ENCODE data around the gene GRID1. TPM values are rescaled to one million over a fixed set of nuclear protein-coding genes. Genes with fewer than 3 reads are reported as not detected.
A peak's percentile ranks its signal among the peaks of the same experiment; 100 is the strongest.

GRID1 gene
- total RNA-seq, 1 experiment from 2014 or later, result 5.6 TPM

DNA sequence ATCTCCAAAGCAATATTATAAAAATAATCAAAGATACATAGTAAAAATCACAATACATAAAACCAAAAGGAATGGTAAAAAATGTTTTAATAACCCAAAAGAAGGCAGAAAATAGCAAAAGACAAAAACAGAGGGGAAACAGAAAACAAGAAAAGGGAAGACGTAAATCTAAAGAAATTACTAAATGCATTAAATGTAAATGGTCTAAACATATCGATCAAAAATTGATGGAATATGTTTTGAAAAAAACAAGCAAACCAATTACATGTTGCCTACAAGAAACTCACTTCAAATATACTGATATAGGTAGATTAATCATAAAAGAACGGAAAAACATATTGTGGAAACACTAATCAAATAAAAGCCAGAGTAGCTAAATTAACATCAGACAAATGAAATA, 369.1 kb downstream of the GRID1 start:
- no peak for ATAC-seq
- no peaks in the 10 kb centered on the region for H3K9me2 ChIP-seq (ENCODE audit: insufficient read depth)
- no peaks in the 10 kb centered on the region for H3K36me3 ChIP-seq (ENCODE audit: control insufficient read depth in 1 of 2, insufficient read depth in 2 of 2, low read length in 2 of 2)
- no peak overlapping the region for H3K27ac ChIP-seq (ENCODE audit: low read depth, low read length)
- no peak overlapping the region for H3K9ac ChIP-seq (ENCODE audit: low read length)
- intact Hi-C loops (cut with micrococcal nuclease), result loop anchor here (2.0 kb wide), 1 partner anchor 141 kb away; no protein-coding TSS in a partner anchor
- ChIA-PET RAD21 (ENCODE audit: low non-redundant PET in 1 of 2, low total read pairs in 2 of 2, uncharacterized antibody in 2 of 2, unreplicated experiment in 2 of 2) (no interaction called here), POLR2A (no interaction called here), CTCF (no interaction called here)
- no peaks in the 10 kb centered on the region for H3K9me3 ChIP-seq (ENCODE audit: control insufficient read depth in 1 of 2, insufficient read depth in 1 of 2, low read depth in 1 of 2, low read length in 2 of 2)
- no peaks in the 10 kb centered on the region for H3K4me1 ChIP-seq (ENCODE audit: control insufficient read depth in 1 of 2, insufficient read depth in 2 of 2, low read length in 2 of 2)
- H4K20me1 ChIP-seq (ENCODE audit: insufficient read depth), result no peaks in the 10 kb centered on the region
- TF ChIP-seq, protein P1, sequence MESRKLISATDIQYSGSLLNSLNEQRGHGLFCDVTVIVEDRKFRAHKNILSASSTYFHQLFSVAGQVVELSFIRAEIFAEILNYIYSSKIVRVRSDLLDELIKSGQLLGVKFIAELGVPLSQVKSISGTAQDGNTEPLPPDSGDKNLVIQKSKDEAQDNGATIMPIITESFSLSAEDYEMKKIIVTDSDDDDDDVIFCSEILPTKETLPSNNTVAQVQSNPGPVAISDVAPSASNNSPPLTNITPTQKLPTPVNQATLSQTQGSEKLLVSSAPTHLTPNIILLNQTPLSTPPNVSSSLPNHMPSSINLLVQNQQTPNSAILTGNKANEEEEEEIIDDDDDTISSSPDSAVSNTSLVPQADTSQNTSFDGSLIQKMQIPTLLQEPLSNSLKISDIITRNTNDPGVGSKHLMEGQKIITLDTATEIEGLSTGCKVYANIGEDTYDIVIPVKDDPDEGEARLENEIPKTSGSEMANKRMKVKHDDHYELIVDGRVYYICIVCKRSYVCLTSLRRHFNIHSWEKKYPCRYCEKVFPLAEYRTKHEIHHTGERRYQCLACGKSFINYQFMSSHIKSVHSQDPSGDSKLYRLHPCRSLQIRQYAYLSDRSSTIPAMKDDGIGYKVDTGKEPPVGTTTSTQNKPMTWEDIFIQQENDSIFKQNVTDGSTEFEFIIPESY (IDR thresholded peaks at IDR 0.05; ENCODE audit: extremely low read depth, insufficient replicate concordance, low read length), result no peak
- no peak for TF ChIP-seq ELF1 (IDR thresholded peaks at IDR 0.05; ENCODE audit: borderline replicate concordance, low read depth)
- TF ChIP-seq MAX (IDR thresholded peaks at IDR 0.05), result no peak
- TF ChIP-seq SRF (IDR thresholded peaks at IDR 0.05; ENCODE audit: low read depth), result no peak
- H2AFZ ChIP-seq (ENCODE audit: low read depth, low read length, poor library complexity, severe bottlenecking), result no peak overlapping the region
- no peaks in the 10 kb centered on the region for H3K79me2 ChIP-seq (ENCODE audit: insufficient read depth, low read length)
- peaks cover 3% of the 10 kb centered on the region; the same call in 1 of the 2 replicates for H3K27me3 ChIP-seq (ENCODE audit: insufficient read depth, low read length)
- BruUV-seq (replicated peaks), result no TSS peak
- DNase-seq (ENCODE audit: low read depth, low spot score), result no peak
- no peak overlapping the region for H3K4me3 ChIP-seq (replicated peaks in 1 of 2; ENCODE audit: low read depth in 1 of 2, low read length in 2 of 2)
- H3K4me2 ChIP-seq (ENCODE audit: low read length), result no peak overlapping the region

DNA sequence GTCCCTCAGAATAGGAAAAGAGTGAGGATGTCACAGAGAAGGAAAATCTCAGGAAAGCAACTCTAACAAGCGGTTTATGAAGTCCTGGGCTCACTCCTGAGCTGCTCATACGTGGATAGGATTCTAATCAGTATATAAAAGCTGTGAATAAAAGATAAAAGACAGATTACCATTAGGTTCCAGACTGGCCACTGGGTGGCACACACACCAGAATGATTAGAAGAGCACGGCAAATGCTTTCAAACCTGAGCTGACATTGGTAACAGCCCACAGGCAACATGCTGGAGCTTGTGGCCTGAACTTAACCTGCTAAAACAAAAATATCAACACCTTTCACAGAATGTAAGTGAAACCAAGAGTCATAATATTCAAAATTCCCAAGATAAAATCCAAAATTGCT, 370.8 kb downstream of the GRID1 start:
- DNase-seq (ENCODE audit: low read depth, low spot score), result peak; percentile 29

More for the DNA sequence above, 370.8 kb downstream of the GRID1 start:
- H2AFZ ChIP-seq (ENCODE audit: low read depth, low read length, poor library complexity, severe bottlenecking), result no peak overlapping the region
- POLR2A ChIA-PET, result no interaction called here
- no peaks in the 10 kb centered on the region for H3K4me1 ChIP-seq (ENCODE audit: control insufficient read depth in 1 of 2, insufficient read depth in 2 of 2, low read length in 2 of 2)
- intact Hi-C loops (cut with micrococcal nuclease), result loop anchor here (1.0 to 2.0 kb wide), 2 partner anchors 143 to 382 kb away; no protein-coding TSS in a partner anchor
- peaks cover 8% of the 10 kb centered on the region; the same call in 1 of the 2 replicates for H3K27me3 ChIP-seq (ENCODE audit: insufficient read depth, low read length)
- BruUV-seq (replicated peaks), result no TSS peak
- no peaks in the 10 kb centered on the region for H3K79me2 ChIP-seq (ENCODE audit: insufficient read depth, low read length)
- CTCF ChIA-PET, result interaction anchor here (0.5 to 1.7 kb wide), 12 partner anchors 9 to 1382 kb away, joined by 3 to 8 read pairs (median 4); no protein-coding TSS in a partner anchor
- H3K9me2 ChIP-seq (ENCODE audit: insufficient read depth), result no peaks in the 10 kb centered on the region
- H4K20me1 ChIP-seq (ENCODE audit: insufficient read depth), result no peaks in the 10 kb centered on the region
- no peak overlapping the region for H3K4me3 ChIP-seq (replicated peaks in 1 of 2; ENCODE audit: low read depth in 1 of 2, low read length in 2 of 2)
- no peak overlapping the region for H3K27ac ChIP-seq (ENCODE audit: low read depth, low read length)
- TF ChIP-seq EZH2phosphoT487 (IDR thresholded peaks at IDR 0.05; ENCODE audit: borderline replicate concordance) (no peak), TCF7L2 (IDR thresholded peaks at IDR 0.05; ENCODE audit: borderline replicate concordance, extremely low read depth, insufficient read depth, insufficient read length) (no peak), RAD21 (IDR thresholded peaks at IDR 0.05; ENCODE audit: low read depth) (peak; percentile 65), ATF3 (IDR thresholded peaks at IDR 0.05) (no peak), CTCF (IDR thresholded peaks at IDR 0.05 in 2 of 3, conservative IDR thresholded peaks at IDR 0.05 in 1 of 3; ENCODE audit: borderline replicate concordance in 1 of 3, insufficient read depth in 1 of 3, low read depth in 2 of 3, low read length in 2 of 3) (peak; percentile 58 to 64 (median 59); a peak in 5 of 6 replicates)
- TF ChIP-seq, protein P1 (IDR thresholded peaks at IDR 0.05; ENCODE audit: extremely low read depth, insufficient replicate concordance, low read length), result no peak
- no peak overlapping the region for H3K9ac ChIP-seq (ENCODE audit: low read length)
- H3K9me3 ChIP-seq (ENCODE audit: control insufficient read depth in 1 of 2, insufficient read depth in 1 of 2, low read depth in 1 of 2, low read length in 2 of 2), result no peaks in the 10 kb centered on the region
- peak; percentile 89 for ATAC-seq
- H3K4me2 ChIP-seq (ENCODE audit: low read length), result no peak overlapping the region
- H3K36me3 ChIP-seq (ENCODE audit: control insufficient read depth in 1 of 2, insufficient read depth in 2 of 2, low read length in 2 of 2), result no peaks in the 10 kb centered on the region
- RAD21 ChIA-PET (ENCODE audit: low non-redundant PET in 1 of 2, low total read pairs in 2 of 2, uncharacterized antibody in 2 of 2, unreplicated experiment in 2 of 2), result interaction anchor here in 1 of 2 experiments (1.1 kb wide), 1 partner anchor 143 kb away, joined by 3 read pairs; no protein-coding TSS in a partner anchor

Measured in HCT116 (cell line).